Endometrial microvascular endothelial cells (primary cell): ENCODE results near the gene SPAG16. TPM values are rescaled to one million over a fixed set of nuclear protein-coding genes. Genes with fewer than 3 reads are reported as not detected.
"Not testable (repeated sequence)": the region's sequence is repeated elsewhere in the genome, so short reads cannot be mapped to it uniquely, and the experiment has no call there.

Experiments used
- in situ Hi-C: cut with HindIII; loops from 2 replicates; pipeline ENCODE4 v1.10.0; 2017; ENCODE audit warnings: low sequenced_read_pairs, low pct_unique_long_range_greater_than_20kb; ENCODE audit errors: inconsistent ontology term
- total RNA-seq: library from RNA; depleted of rRNA; stranded (reverse); fragments of >200 nt; gene quantifications from one replicate; pipeline ENCODE4 v1.2.3, GENCODE V29; 2015; ENCODE audit errors: inconsistent ontology term

SPAG16 gene
- total RNA-seq, 1 donor from 2014 or later = 13.3 TPM

DNA sequence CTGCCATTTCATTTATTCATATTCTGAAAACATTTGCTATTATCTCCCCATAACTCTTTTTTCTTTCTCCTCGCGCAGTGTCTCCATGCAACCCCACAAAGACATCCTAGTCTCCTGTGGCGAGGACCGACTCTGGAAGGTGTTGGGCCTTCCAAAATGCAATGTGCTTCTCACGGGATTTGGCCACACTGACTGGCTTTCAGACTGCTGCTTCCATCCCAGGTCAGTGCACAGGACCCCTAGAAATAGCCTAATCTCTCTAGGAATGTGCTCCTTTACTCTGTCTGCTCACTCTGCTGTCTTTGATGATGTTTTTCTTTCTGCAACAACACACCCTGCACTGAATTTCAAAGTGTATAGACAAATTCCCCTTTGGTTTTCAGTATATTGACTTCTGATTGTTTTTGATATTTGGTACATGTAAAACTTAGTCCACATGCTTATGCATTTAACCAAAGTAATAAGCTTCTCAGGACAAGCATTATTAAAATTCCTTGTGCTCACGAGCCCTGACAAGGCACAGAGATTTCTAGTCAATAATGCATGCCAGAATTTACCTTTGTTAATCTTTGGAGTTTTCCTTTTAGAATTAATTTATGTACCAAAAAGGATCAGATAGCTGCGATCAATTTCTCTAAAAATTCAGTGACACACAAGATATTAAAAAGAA is 578.3 kb downstream of the SPAG16 start:
- in situ Hi-C loops = no loop called here

DNA sequence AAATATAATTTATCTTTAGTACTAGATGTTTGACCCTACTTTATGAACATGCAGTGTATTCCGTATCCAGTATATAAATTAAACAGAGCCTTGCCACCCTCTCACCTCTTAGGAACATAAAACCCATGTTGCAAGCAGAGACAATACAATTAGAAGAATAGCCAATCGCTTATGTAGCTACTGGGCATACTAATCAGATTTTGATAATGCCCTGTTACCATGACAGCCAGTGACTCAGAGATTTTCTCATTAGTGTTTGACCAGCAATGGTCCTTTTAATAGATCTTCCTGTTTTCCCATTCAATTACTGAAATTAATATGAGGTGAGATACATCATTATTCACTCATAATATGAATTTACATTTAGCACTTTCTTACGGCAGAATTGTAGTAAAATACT is 579.3 kb downstream of the SPAG16 start:
- in situ Hi-C loops = no loop called here

DNA sequence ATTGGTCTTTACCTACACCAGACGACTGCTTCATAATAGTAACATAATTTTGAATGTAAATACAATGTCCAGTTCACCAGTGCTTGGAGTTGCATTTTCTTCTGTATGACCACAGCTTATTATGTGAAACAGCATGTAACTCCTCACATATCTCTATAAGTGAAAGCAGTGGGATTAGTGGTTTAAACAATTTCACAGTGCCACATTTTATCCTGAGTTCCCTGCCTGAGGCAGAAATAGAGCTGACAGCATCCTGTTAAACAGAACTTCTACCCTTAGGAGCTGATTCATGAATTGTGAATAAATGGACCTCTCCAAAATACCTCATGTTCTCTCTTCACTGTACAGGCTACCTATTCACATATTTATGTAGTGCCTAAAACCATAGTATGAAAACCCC is 584.3 kb downstream of the SPAG16 start:
- in situ Hi-C loops = no loop called here

DNA sequence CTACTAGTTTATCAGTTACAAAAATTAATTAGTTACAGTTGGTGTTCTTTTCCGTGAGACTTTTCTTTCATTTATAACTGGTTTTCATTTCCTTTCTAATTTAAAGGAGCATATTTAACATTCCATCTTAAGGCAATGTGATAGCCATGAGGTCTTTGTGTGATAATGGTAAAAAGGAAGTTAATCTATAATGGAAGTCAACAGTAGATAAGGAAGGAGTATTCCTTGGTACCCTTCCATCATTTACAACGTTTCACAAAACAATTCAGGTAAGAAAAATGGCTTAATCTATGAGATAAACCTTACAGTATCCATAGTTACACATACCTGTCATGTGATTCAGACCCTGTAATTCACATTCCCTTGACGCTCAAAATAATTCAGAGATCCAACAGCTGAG is 601.2 kb downstream of the SPAG16 start:
- in situ Hi-C loops = no loop called here

DNA sequence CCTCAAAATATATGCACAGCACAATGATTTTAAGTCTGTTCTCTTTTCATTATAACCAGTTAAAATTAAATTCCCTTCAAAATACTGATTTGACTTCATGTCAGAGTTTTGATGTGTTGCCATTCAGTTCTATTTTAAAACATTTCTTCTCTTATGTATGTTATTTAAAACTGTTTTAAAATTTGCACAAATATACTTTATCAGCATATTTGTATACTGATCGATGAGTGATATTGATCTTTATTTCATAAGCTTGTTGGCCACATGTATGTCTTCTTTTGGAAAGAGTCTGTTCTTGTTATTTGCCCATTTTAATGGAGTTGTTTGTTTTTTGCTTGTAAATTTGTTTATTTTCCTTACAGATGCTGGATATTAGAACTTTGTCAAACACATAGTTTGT is 630.2 kb downstream of the SPAG16 start:
- in situ Hi-C loops = no loop called here

DNA sequence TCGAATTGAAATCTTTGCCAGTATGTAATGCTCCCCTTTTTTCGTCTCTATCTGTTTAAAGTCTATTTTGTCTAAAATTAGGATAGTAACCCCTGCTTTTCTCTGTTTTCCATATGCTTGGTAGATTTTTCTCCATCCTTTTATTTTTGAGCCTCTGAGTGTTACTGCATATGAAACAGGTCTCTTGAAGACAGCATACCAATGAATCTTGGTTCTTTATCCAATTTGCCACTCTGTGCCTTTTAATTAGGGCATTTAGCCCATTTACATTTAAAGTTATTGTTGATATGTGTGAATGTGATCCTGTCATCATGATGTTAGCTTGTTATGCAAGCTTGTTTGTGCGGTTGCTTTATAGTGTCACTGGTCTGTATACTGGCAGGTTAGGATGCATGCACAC is 635.8 kb downstream of the SPAG16 start:
- in situ Hi-C loops = no loop called here

DNA sequence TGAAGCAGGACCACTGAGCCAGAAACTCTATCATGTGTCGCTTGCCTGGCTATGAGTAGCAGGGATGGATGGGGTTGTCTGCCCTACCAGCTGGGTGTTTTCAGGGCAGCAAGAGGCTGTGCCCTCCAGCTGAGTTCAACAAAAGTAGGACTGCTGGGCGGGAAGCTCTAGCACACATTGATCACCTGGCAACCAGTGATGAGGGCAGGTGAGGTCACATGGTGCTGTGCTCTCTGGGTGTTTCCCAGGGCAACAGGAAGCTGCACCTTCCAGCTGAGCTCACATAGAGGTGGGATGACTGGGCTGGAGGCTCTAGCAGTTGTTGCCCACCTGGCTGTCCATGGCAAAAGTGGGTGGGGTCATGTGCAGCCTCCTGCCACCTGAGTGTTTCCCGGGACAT is 639.3 kb downstream of the SPAG16 start:
- in situ Hi-C loops = no loop called here

DNA sequence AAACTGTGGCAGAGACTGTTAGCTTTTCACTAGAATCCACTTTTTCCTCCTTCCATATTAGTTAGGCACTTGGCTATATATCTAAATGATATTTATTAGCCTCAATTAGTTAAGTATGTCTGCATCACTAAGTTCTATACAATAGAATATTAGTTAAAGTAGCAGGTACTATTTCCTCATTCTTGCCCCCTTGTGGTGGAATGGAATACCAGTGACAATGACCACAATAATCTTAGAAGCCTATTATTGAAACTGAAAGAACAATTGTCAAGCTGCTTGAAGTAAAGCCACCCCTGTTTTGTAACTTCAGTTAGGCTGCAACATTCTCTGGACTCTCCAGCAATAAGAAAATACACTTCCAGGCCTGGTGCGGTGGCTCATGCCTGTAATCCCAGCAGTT is 650.3 kb downstream of the SPAG16 start:
- in situ Hi-C loops = no loop called here

DNA sequence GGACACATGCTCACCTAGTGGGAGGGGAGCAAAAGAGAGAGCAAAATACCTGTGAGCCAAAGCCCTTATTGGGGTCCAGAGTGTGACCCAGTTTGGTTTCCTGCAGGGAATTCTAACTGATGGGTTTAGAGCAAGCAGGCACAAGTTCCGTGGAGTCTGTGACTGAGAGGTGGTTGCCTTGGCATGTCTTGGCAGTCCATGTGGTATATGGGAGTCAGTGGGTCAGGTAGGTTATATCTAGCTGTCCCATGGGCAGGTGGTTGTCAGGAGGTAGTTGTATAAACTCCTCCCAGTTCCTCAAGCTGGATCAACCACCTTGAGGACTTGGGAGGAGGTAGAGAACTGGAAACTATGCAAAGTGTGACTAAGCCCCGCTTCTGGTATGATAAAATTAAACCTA is 673.8 kb downstream of the SPAG16 start:
- in situ Hi-C loops = no loop called here

DNA sequence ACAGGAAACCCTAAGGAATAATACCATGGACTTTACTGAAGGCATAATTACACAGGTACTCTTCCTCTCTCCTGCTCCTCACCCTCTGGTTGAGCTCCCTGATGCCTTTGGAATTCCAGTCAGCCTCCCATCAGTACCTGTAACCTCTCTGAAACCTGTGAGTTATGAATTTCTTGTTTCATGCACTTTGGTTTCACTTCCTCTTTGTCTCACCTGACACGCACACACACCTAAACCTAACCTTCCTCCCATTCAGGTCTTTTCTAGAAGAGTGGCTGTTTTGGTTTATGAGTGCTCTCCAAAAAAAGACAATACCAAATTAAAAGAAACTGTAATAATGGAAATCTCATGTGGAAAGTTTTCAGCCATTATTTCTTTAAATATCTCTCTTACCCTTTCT is 675.3 kb downstream of the SPAG16 start:
- in situ Hi-C loops = no loop called here

DNA sequence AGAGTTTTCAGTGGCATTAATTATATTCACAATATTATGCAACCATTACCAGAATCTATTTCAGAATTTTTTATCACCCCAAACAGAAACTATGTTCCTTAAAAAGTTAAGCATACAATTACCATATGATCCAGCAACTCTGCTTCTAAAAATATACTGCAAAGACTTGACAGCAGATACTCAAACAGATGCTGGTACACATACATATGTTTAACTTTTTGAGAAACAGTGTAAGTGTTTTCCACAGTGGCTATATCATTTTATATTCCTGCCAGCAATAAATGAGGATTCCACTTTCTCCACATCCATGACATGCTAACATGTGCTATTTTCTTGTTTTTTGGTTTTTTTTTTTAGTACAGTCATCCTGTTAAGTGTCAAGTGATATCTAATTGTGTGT is 687.3 kb downstream of the SPAG16 start:
- in situ Hi-C loops = no loop called here

DNA sequence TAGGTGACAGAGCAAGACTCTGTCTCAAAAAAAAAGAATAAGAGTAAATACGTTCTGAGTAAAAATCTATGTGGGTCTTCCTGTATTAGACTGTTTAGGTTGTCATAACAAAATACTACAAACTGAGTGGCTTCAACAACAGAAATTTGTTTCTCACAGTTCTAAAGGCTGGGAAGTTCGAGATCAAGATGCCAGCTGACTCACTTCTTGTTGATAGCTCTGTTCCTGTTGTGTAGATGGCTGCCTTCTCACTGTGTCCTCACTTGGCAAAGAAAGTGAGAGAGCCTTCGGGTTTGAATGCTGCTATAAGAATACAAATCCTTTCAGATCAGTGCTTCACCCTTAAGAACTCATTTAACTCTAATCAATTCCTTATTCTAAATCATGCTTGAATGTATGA is 696.6 kb downstream of the SPAG16 start:
- in situ Hi-C loops = no loop called here

DNA sequence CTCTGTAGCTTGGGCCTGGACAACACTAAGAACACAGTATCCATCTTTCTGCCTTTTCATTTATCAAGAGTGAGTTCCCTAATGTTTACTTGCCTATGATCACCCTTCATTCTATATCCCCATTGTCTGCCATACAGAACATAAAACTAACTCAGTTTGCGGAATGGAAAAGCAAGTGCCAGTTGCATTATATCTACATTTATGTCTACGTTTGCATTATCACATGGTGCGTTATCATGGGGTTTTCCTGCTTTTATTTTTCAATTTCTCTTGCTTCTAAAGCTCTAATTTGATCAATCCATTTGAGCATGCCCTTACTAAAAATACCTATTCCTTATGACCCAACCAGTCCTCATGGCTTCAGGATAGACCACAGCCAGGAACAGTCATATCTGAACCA is 704.9 kb downstream of the SPAG16 start:
- in situ Hi-C loops = no loop called here

DNA sequence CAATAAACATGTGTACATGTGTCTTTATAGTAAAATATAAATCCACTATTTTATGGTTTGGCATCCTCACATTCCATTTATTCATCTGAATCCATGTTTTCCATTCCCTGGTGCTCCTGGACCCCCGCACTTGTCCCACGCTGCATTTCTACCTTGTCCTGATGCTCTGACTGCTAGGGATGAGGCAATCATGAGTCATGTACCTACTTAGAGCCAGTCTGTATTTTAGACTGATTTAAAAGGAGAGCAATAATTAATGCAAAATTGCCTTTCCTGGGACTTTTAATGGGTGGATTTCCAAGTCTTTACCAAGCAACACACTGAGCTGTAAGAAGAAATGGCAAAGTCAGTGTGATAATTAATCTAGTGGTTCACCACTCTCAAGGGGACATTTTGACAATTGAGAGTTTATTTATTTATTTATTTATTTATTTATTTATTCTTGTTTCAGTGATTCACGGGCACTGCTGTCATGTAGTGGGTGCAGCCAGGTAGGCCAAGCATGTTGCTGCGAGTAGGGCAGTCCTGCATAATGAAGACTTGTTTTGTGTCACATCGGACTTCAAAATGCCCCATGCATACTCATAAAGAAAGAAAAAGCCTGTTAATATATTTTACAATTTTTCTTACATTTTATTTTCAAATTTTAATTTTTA is 707.3 kb downstream of the SPAG16 start:
- in situ Hi-C loops = no loop called here

DNA sequence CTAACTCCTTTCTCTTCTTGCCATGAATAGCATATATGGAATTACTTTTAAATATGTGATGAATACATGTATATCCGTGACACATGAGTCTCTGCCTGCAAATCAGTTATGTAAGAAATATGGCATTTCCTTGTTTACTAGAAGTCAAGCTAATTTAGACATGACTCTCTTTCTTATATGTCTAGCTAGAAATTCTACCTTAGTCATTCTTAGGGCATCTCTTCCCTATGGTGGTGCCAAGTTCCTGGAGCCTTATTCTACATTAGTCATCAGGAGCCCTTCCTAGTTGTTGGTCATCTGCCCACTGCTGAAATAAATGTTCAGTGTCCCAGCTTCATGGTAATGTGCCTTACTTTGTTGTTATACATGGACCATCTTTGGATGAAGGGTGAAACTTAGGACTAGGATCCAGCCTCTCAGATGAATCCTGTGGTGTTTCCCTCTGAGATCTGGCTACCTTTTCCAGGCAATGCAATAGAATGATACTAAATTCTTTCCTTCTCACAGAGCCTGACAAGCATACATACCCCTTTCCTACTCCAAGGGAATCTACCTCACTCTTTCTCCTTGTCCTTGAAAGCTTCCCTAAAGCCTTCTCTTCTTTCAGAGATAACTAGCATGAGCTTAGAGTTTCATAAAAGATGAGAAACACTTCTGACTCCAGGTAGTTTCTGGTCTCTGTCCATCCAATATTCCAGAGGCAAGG is 711.3 kb downstream of the SPAG16 start:
- in situ Hi-C loops = no loop called here

DNA sequence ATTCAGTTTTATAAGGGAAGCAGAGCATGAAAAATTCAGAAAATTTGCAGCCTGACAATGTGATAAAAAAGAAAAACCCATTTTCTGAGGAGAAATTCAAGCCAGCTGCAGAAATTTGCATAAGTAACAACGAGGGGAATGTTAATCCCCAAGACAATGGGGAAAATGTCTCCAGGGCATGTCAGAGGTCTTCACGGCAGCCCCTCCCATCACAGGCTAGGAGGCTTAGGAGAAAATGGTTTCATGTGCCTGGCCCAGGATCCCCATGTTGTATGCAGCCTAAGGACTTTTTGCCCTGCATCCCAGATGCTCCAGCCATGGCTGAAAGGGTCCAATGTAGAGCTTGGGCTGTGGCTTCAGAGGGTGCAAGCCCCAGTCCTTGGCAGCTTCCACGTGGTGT is 714.7 kb downstream of the SPAG16 start:
- in situ Hi-C loops = not testable (repeated sequence)

DNA sequence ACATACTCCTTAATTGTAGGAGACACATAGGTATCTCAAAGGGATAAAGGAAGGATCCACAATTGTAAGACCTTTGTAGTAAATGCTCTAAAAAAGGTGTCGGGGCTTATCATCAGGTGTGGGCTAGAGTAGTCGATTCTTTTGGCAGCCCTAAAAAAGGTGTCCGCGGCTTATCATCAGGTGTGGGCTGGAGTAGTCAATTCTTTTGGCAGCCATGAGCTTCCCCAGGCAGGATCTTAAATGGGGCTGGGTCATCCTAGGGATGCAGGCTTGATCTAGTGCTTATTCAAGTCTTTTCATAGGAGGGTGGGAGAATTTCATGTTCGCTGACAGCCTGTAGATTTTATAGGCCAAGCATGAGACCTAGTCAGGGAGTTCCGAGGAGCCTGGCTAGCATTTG is 720.2 kb downstream of the SPAG16 start:
- in situ Hi-C loops = no loop called here

DNA sequence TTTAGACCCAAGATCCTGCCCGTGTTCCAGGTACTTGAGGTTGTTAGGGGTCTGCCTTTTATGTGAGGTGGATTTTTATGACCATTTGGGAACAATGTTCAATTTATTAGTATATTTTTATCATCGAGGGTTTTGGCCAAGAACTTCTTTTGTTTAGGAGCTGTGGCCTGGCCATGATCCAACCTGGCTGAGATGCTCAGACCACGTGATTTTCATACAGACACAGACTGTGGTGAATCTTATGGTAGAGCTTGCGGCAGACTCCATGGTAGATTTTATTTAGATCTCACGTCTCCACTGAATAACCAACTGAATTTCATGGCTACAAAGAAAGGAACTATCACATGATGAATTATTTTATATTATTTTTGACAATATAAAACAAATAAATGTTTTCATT is 721.1 kb downstream of the SPAG16 start:
- in situ Hi-C loops = no loop called here

DNA sequence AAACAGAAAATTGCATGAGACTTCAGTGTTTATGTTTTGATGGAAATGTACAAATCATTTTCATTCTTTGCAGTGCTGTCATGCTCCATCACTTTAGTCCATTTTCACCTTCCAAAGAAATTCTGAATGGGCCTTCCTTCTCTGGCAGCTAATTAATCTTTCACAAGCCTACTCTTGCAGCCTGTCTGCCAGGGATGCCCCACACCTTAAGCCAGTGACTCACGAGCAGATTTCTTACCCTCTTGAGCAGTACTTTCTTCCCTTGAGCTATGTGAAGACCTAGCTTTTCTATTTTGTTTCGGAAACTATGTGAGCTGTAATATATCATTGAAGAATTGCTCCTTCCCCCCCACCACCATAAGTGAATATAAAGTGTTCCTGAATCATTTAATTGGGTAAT is 722.3 kb downstream of the SPAG16 start:
- in situ Hi-C loops = no loop called here

DNA sequence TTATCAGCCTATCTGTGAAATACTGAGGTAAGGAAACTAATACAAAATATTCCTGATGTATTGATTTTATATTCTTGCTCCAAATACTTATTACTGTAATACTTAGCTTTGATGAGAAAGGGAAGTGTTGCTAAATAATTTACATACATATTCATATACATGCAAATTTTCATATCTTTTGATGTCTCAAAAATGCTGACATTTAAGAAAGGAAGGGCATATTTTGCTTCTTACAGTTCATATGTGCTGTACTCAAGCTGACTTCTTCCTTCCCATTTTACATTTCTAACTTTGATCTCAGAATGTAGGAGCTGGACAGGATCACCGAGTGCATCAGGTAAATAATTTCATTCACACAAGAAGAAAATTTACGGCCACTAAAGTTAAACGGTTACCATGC is 727.4 kb downstream of the SPAG16 start:
- in situ Hi-C loops = no loop called here
